HCT116 (cell line): Measurements from ENCODE around the gene KLHDC8B. TPM values are rescaled to one million over a fixed set of nuclear protein-coding genes. Genes with fewer than 3 reads are reported as not detected.
"Not testable (repeated sequence)": the region's sequence is repeated elsewhere in the genome, so short reads cannot be mapped to it uniquely, and the experiment has no call there.

Experiments
- ATAC-seq: fragments of 200-7000 bp; cut with Tn5 transposase; 2 replicates; pipeline ENCODE4 v1.9.1; 2020; ENCODE audit warnings: mild to moderate bottlenecking, moderate library complexity
- BruUV-seq: library from RNA; stranded (reverse); fragments of 400-500 nt; replicated peaks from 2 replicates; lab custom pipeline; 2021; lab: Mats Ljungman, UMichigan
- CTCF ChIA-PET: fragments of 300-600 bp; sonication (Branson Sonifier 250); formaldehyde crosslinking; loops from one replicate; lab custom pipeline; 2021; ENCODE audit warnings: antibody characterized with exemption; lab: Charles Lee
- POLR2A ChIA-PET: fragments of 300-600, 350-600 bp; sonication (Branson Sonifier 250); formaldehyde crosslinking; loops from one replicate; lab custom pipeline; 2021; ENCODE audit warnings: antibody characterized with exemption; lab: Charles Lee
- RAD21 ChIA-PET, 2 experiments: fragments of 300-600 bp; sonication (Branson Sonifier 250); formaldehyde crosslinking; loops; one replicate each; lab custom pipeline; 2023; ENCODE audit warnings: low total read pairs in 2 of 2; ENCODE audit not compliant: uncharacterized antibody in 2 of 2, unreplicated experiment in 2 of 2, low non-redundant PET in 1 of 2; lab: Charles Lee
- DNase-seq: peaks from one replicate; pipeline ENCODE4 v3.0.0-alpha.2; 2010; ENCODE audit warnings: low read depth, low spot score
- H2AFZ ChIP-seq: fragments of 200-600 bp; shearing (Covaris generic), sonication (generic); 2 replicates; pipeline ENCODE4 v1.6.1; 2017; ENCODE audit warnings: low read depth, mixed run types, mixed read lengths, antibody characterized with exemption, low read length; ENCODE audit not compliant: poor library complexity, severe bottlenecking
- H3K27ac ChIP-seq: 2 replicates; pipeline ENCODE4 v1.5.1; 2012; ENCODE audit warnings: low read depth, low read length
- H3K27me3 ChIP-seq: fragments of 200-600 bp; sonication (generic); 2 replicates; pipeline ENCODE4 v1.6.1; 2016; ENCODE audit warnings: mixed run types, low read length, mixed read lengths; ENCODE audit not compliant: insufficient read depth
- H3K36me3 ChIP-seq, 2 experiments: fragments of 200-500 bp in 1 of 2; fragments of 200-600 bp in 1 of 2; sonication (Bioruptor generic) in 1 of 2; sonication (generic) in 1 of 2; 2 replicates each; pipeline versions ENCODE4 v1.5.1 to v1.6.1; 2014 to 2016; ENCODE audit warnings: low read length in 2 of 2, inconsistent platforms in 1 of 2, mixed read lengths in 1 of 2, mixed run types in 1 of 2; ENCODE audit not compliant: insufficient read depth in 2 of 2, control insufficient read depth in 1 of 2
- H3K4me1 ChIP-seq, 2 experiments: fragments of 200-600 bp in 1 of 2; sonication (generic) in 1 of 2; 2 replicates each; pipeline versions ENCODE4 v1.5.1 to v1.6.1; 2012 to 2017; ENCODE audit warnings: low read length in 2 of 2, inconsistent platforms in 1 of 2, mild to moderate bottlenecking in 1 of 2, mixed read lengths in 1 of 2, mixed run types in 1 of 2, moderate library complexity in 1 of 2; ENCODE audit not compliant: insufficient read depth in 2 of 2, control insufficient read depth in 1 of 2
- H3K4me2 ChIP-seq: fragments of 200-600 bp; sonication (generic); 2 replicates; pipeline ENCODE4 v1.6.1; 2017; ENCODE audit warnings: mixed run types, low read length, mixed read lengths
- H3K4me3 ChIP-seq, 2 experiments: fragments of 200-600 bp in 1 of 2; sonication (generic) in 1 of 2; replicated peaks in 1 of 2; 2 replicates each; pipeline ENCODE4 v1.5.1; 2011 to 2016; ENCODE audit warnings: low read length in 2 of 2, control low read depth in 1 of 2, low read depth in 1 of 2, mild to moderate bottlenecking in 1 of 2, mixed read lengths in 1 of 2, mixed run types in 1 of 2
- H3K79me2 ChIP-seq: fragments of 200-600 bp; sonication (generic); 2 replicates; pipeline ENCODE4 v1.6.1; 2017; ENCODE audit warnings: mild to moderate bottlenecking, mixed run types, low read length, moderate library complexity, mixed read lengths; ENCODE audit not compliant: insufficient read depth
- H3K9ac ChIP-seq: fragments of 200-600 bp; sonication (generic); 2 replicates; pipeline ENCODE4 v1.6.1; 2016; ENCODE audit warnings: low read length, mixed read lengths
- H3K9me2 ChIP-seq: fragments of 200-600 bp; sonication (generic), shearing (Covaris generic); 2 replicates; pipeline ENCODE4 v1.6.1; 2017; ENCODE audit warnings: mixed run types, mild to moderate bottlenecking, moderate library complexity; ENCODE audit not compliant: insufficient read depth
- H3K9me3 ChIP-seq, 2 experiments: fragments of 200-500 bp in 1 of 2; fragments of 200-600 bp in 1 of 2; sonication (Bioruptor generic) in 1 of 2; sonication (generic) in 1 of 2; 2 replicates each; pipeline ENCODE4 v1.6.1; 2014 to 2017; ENCODE audit warnings: low read length in 2 of 2, mixed read lengths in 2 of 2, inconsistent platforms in 1 of 2, low read depth in 1 of 2, mild to moderate bottlenecking in 1 of 2, mixed run types in 1 of 2, moderate library complexity in 1 of 2; ENCODE audit not compliant: control insufficient read depth in 1 of 2, insufficient read depth in 1 of 2
- H4K20me1 ChIP-seq: fragments of 200-600 bp; sonication (generic), shearing (Covaris generic); 2 replicates; pipeline ENCODE4 v1.6.1; 2017; ENCODE audit warnings: mixed run types, mild to moderate bottlenecking, moderate library complexity; ENCODE audit not compliant: insufficient read depth
- FOSL1 ChIP-seq: IDR thresholded peaks from 2 replicates; pipeline ENCODE4 v1.6.1; 2012; ENCODE audit warnings: low read depth
- ZFX ChIP-seq: fragments of 450-650 bp; IDR thresholded peaks from 2 replicates; pipeline ENCODE4 v1.6.1; 2017
- intact Hi-C: fragments of 100-400 bp; cut with micrococcal nuclease; formaldehyde crosslinking; loops from 2 replicates; pipeline ENCODE4 v1.10.0; 2022
- total RNA-seq: library from RNA; stranded (reverse); gene quantifications from one replicate; pipeline ENCODE4 v1.2.1, GENCODE V29; 2021; ENCODE audit not compliant: unreplicated experiment

Gene KLHDC8B
- total RNA-seq, 1 experiment from 2014 or later, result 10.4 TPM

DNA sequence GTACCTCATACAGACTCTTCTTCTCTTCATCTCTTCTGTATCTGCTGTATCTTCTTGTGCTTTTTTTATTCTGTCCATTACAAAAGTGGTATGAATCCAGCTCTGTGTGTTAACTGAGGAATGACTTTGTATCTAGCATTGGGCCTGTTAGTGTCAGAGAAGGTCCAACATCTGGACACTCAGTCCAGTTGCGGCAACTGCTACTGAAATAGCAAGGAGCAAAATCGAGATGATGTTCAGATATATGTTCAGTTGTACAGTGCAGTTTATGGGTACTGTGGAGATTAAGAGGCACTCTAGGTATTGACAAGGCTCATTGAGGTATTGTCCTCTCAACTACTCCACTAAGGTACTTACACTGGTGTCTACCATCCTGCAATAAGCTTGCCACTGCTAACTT, 42.6 kb downstream of the KLHDC8B start:
- CTCF ChIA-PET, result interaction anchor here (1.0 kb wide), 1 partner anchor 43 kb away, joined by 3 read pairs; the partner anchor contains the start of gene KLHDC8B

DNA sequence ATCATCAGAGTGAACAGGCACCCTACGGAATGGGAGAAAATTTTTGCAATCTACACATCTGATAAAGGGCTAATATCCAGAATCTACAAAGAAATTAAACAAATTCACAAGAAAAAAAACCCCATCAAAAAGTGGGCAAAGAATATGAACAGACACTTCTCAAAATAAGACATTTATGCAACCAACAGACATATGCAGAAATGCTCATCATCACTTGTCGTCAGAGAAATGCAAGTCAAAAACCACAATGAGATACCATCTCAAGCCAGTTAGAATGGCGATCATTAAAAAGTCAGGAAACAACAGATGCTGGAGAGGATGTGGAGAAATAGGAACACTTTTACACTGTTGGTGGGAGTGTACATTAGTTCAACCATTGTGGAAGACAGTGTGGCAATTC, 45.3 kb downstream of the KLHDC8B start:
- POLR2A ChIA-PET, result interaction anchor here (1.0 kb wide), 1 partner anchor 28 kb away, joined by 4 read pairs; no protein-coding TSS in a partner anchor
- H2AFZ ChIP-seq, H3K27ac ChIP-seq, H3K36me3 ChIP-seq, CTCF ChIA-PET, H3K9me2 ChIP-seq, H4K20me1 ChIP-seq, H3K4me3 ChIP-seq, RAD21 ChIA-PET, H3K27me3 ChIP-seq, H3K4me2 ChIP-seq, intact Hi-C loops, ATAC-seq, BruUV-seq, DNase-seq, H3K9ac ChIP-seq, H3K79me2 ChIP-seq: not testable (repeated sequence)
- peaks cover 14 to 17% of the 10 kb centered on the region in 2 experiments; a peak in 3 of 4 replicates for H3K4me1 ChIP-seq
- peaks cover 5 to 10% of the 10 kb centered on the region in 2 experiments; a peak in 1 of 4 replicates for H3K9me3 ChIP-seq

More for the DNA sequence above, 42.6 kb downstream of the KLHDC8B start:
- POLR2A ChIA-PET, result no interaction called here
- no peak overlapping the region for H3K9ac ChIP-seq
- H3K9me3 ChIP-seq, result peaks cover 4 to 5% of the 10 kb centered on the region in 2 experiments; a peak in 1 of 4 replicates
- intact Hi-C loops, result no loop called here
- no peaks in the 10 kb centered on the region for H3K36me3 ChIP-seq
- no peaks in the 10 kb centered on the region for H3K9me2 ChIP-seq
- H2AFZ ChIP-seq, result no peak overlapping the region
- peaks cover 13 to 15% of the 10 kb centered on the region in 2 experiments; a peak in 3 of 4 replicates for H3K4me1 ChIP-seq
- H3K79me2 ChIP-seq, result no peaks in the 10 kb centered on the region
- H3K4me2 ChIP-seq, result no peak overlapping the region
- H4K20me1 ChIP-seq, result no peaks in the 10 kb centered on the region
- TF ChIP-seq ZFX, result no peak
- TF ChIP-seq FOSL1, result no peak
- TF ChIP-seq, all 23 proteins: peak for 0
- BruUV-seq, result no TSS peak
- Histone ChIP-seq H3K4me3 (no peak overlapping the region), H3K27ac (no peak overlapping the region), H3K27me3 (no peaks in the 10 kb centered on the region)
- ATAC-seq, result no peak
- RAD21 ChIA-PET, result no interaction called here
- no peak for DNase-seq

DNA sequence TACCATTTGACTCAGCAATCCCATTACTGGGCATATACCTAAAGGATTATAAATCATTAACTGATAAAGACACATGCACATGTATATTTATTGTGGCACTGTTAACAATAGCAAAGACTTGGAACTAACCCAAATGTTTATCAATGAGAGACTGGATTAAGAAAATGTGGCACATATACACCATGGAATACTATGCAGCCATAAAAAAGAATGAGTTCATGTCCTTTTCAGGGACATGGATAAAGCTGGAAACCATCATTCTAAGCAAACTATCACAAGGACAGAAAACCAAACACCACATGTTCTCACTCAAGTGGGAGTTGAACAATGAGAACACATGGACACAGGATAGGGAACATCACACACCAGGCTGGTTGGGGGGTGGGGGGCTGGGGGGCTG, 45.7 kb downstream of the KLHDC8B start:
- Histone ChIP-seq H3K9me3 (peaks cover 5 to 14% of the 10 kb centered on the region in 2 experiments; a peak in 1 of 4 replicates), H3K4me1 (peaks cover 14 to 17% of the 10 kb centered on the region in 2 experiments; a peak in 3 of 4 replicates)
- BruUV-seq, H3K4me2 ChIP-seq, H3K4me3 ChIP-seq, H3K9ac ChIP-seq, DNase-seq, H3K36me3 ChIP-seq, H4K20me1 ChIP-seq, RAD21 ChIA-PET, CTCF ChIA-PET, H3K79me2 ChIP-seq, H3K27me3 ChIP-seq, H3K9me2 ChIP-seq, ATAC-seq, intact Hi-C loops, H2AFZ ChIP-seq, H3K27ac ChIP-seq: not testable (repeated sequence)
- POLR2A ChIA-PET, result interaction anchor here (1.0 kb wide), 1 partner anchor 28 kb away, joined by 4 read pairs; no protein-coding TSS in a partner anchor
